ENCODE measurements around the gene B3GAT1.

GRCh38 chr11:134459246-134460061 lies 47.4 kb upstream of the B3GAT1 start:
- TF ChIP-seq ZNF274 (IDR thresholded peaks at IDR 0.05; ENCODE audit: low read depth, low read length) (no peak), EZH2 (IDR thresholded peaks at IDR 0.05) (no peak), SIN3A (IDR thresholded peaks at IDR 0.05; ENCODE audit: low read depth) (no peak), RAD21 (IDR thresholded peaks at IDR 0.05; ENCODE audit: low read depth) (no peak), JUND (IDR thresholded peaks at IDR 0.05) (no peak), EZH2phosphoT487 (IDR thresholded peaks at IDR 0.05; ENCODE audit: borderline replicate concordance) (no peak), REST (IDR thresholded peaks at IDR 0.05; ENCODE audit: low read depth) (no peak), ELF1 (IDR thresholded peaks at IDR 0.05; ENCODE audit: borderline replicate concordance, low read depth) (no peak), POLR2A (IDR thresholded peaks at IDR 0.05; ENCODE audit: borderline replicate concordance, extremely low read depth, insufficient read depth, insufficient read length) (no peak), POLR2AphosphoS5 (IDR thresholded peaks at IDR 0.05; ENCODE audit: low read depth, low read length) (no peak), CEBPB (IDR thresholded peaks at IDR 0.05; ENCODE audit: low read depth) (no peak)
- TF ChIP-seq, protein P1, sequence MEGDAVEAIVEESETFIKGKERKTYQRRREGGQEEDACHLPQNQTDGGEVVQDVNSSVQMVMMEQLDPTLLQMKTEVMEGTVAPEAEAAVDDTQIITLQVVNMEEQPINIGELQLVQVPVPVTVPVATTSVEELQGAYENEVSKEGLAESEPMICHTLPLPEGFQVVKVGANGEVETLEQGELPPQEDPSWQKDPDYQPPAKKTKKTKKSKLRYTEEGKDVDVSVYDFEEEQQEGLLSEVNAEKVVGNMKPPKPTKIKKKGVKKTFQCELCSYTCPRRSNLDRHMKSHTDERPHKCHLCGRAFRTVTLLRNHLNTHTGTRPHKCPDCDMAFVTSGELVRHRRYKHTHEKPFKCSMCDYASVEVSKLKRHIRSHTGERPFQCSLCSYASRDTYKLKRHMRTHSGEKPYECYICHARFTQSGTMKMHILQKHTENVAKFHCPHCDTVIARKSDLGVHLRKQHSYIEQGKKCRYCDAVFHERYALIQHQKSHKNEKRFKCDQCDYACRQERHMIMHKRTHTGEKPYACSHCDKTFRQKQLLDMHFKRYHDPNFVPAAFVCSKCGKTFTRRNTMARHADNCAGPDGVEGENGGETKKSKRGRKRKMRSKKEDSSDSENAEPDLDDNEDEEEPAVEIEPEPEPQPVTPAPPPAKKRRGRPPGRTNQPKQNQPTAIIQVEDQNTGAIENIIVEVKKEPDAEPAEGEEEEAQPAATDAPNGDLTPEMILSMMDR (IDR thresholded peaks at IDR 0.05 in 2 of 3, conservative IDR thresholded peaks at IDR 0.05 in 1 of 3; ENCODE audit: borderline replicate concordance in 1 of 3, insufficient read depth in 1 of 3, low read depth in 2 of 3, low read length in 2 of 3) = no peak
- TF ChIP-seq, protein P2, sequence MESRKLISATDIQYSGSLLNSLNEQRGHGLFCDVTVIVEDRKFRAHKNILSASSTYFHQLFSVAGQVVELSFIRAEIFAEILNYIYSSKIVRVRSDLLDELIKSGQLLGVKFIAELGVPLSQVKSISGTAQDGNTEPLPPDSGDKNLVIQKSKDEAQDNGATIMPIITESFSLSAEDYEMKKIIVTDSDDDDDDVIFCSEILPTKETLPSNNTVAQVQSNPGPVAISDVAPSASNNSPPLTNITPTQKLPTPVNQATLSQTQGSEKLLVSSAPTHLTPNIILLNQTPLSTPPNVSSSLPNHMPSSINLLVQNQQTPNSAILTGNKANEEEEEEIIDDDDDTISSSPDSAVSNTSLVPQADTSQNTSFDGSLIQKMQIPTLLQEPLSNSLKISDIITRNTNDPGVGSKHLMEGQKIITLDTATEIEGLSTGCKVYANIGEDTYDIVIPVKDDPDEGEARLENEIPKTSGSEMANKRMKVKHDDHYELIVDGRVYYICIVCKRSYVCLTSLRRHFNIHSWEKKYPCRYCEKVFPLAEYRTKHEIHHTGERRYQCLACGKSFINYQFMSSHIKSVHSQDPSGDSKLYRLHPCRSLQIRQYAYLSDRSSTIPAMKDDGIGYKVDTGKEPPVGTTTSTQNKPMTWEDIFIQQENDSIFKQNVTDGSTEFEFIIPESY (IDR thresholded peaks at IDR 0.05; ENCODE audit: extremely low read depth, insufficient replicate concordance, low read length) = no peak

All from HCT116 (cell line).